HG03575 (cell line): ENCODE measurements around the gene RNU6-9.
"Not testable (repeated sequence)": the region's sequence is repeated elsewhere in the genome, so short reads cannot be mapped to it uniquely, and the experiment has no call there.

Source experiments
- ATAC-seq: cut with Tn5 transposase; IDR thresholded peaks from one replicate; pipeline ENCODE4 v1.9.1; 2021; ENCODE audit not compliant: unreplicated experiment, insufficient number of reproducible peaks, low FRiP score; ENCODE audit errors: extremely low read depth

Gene RNU6-9

DNA sequence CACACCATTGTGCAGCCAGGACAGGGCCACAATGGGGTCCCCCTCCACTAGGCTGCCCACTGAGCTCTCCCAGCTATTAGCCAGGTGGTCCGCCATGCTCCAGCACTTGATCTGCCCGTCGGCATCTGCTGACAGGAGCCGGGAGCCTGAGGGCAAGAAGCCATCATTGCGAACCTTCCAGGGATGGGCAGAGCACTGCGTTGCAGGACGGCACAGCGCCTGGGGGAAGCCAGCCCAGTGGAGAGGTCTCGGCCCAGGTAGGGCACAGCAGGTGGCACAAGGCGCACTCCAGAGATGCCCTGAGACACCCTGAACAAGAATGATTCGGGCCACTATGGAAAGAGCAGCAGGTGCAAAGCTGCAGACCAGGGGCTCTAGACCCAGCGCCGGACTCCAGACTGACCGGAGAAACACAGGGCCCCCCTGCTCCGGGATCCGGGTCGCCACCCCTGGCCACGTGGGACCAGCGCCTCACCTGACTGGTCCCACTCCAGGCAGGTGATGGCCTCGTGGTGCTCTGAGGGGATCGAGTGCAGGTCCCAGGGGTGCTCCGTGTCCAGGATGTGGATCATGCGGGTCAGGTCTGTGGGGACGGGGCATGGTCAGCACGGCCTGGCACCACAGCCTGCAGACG is 3.5 kb upstream of the RNU6-9 start:
- no peak for ATAC-seq

DNA sequence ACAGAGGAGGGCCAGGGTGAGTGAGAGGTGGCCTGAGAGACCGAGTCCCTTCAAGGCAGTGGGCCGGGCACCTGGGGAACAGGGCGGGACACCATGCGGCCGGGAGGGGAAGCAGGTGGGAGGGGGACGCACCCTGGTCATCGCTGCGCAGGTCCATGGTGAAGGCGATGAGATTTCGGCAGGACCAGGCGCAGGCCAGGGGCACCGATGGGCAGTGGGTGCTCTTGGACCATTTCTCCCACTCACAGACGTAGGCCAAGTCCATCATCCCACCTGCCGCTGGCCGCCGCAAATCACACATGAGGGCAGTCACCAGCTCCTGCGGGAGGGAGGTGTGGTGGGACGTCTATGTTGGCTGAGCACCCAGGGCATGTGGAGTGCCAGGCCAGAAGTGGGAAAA is 2.5 kb upstream of the RNU6-9 start:
- no peak for ATAC-seq

DNA sequence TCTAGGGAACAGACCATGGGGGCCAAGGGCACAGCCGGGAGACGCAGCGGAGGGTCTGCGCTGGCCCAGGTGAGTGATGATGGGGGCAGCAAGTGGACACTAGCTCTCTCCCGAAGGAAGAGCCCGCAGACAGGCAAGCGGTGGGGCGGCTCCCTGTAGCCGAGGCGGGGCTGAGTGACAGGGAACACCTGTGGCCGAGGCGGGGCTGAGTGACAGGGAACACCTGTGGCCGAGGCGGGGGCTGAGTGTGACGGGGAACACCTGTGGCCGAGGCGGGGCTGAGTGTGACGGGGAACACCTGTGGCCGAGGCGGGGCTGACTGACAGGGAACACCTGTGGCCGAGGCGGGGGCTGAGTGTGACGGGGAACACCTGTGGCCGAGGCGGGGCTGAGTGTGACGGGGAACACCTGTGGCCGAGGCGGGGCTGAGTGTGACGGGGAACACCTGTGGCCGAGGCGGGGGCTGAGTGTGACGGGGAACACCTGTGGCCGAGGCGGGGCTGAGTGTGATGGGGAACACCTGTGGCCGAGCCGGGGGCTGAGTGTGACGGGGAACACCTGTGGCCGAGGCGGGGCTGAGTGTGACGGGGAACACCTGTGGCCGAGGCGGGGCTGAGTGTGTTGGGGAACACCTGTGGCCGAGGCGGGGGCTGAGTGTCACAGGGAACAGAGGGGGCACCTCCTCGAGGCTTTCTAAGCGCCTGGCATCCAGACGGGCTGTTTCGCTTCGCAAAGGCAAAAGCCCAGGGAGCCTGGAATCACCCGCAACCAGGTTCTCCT is 1.7 kb upstream of the RNU6-9 start:
- ATAC-seq, result not testable (repeated sequence)

DNA sequence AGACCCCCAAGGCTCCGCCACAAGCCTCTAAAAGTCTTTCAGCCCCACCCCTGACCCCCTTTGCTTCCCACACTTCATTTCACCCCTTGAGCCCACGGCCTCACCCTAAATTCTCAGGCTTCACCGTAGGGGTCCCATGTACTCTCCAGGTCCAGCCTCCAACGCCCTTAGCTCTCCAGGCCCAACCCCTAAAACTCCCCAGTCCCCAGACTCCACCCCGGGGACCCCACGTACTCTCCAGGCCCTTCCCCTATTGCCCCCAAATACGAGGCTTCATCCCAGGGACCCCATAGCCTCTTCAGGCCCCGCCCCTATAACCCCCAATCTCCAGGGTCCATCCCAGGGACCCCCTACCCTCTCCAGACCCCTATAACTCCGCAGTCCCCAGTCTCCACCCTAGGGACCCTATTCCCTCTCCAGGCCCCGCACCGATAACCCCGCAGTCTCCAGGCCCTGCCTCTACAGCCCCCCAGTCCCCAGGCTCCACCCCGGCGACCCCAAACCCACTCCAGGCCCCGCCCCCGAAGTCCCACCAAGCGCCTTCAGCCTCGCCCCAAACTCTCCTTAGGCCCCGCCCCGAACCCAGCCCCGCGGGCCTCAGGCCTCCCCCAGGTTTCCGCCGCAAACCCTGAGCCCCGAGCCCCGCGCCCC is 916 bp upstream of the RNU6-9 start:
- ATAC-seq, result no peak

DNA sequence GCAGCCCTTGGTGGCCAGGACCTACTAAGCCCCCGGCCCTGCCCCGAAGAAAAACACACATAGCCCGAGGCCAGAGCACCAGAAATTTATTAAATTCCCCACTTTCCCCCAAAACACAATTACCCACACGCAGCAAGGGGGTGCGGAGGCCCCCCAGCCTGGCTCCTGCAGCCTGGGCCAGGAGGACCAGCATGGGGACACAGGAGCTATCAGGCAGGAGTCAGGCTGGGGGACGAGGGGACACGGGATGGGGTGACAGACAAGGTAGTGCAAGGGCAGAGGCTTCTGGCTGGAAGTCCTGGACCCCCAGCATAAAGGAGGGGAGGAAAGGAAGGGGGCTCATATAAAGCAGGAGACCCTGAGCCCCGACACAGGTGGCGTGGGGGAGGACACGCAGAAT is 3.1 kb downstream of the RNU6-9 start:
- no peak for ATAC-seq

DNA sequence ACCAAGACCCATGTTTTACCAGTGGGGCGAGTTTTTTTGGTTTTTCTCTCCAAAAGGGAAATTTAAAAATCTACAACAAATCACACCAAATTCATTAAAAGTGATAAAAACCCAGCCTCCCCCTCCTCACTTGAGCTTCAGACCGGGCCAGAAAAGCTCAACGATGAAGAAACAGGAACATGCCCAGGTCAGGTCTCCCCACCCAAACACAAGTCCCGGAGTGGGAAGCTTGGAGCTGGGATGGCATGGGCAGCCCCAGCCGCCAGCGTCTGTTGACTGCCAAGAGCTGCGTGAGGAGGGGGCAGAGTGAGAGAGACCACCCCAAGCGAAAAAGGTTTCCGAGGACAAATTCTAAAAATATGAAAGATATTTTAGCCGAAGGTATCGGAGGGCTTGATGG is 3.7 kb downstream of the RNU6-9 start:
- ATAC-seq, result no peak

DNA sequence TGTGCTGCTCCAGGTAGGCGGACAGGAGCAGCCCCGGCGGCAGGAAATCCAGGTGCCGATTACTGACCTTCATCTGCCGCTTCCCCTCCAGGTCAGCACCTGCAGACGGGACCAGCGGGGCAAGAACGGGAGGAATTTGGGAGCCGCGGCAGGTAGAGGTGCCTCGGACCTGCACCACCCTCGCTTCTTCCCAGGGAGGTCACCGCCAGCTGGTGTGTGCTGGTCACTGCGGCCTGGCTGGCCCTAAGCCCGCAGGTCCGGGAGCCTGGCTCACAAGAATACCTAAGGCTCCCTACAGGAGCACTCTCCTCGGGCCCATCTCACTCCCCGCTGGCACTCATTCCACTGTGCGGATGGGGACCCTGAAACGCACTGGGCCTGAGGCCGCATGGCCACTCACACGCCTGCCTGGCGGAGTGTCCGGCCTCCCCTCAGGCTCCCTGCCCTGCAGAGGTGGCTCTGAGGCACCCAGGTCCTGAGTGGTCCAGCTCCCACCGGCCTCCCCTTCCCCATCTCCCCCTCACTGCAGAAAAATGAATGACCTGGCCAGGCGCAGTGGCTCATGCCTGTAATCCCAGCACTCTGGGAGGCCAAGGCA is 4.3 kb downstream of the RNU6-9 start:
- no peak for ATAC-seq

DNA sequence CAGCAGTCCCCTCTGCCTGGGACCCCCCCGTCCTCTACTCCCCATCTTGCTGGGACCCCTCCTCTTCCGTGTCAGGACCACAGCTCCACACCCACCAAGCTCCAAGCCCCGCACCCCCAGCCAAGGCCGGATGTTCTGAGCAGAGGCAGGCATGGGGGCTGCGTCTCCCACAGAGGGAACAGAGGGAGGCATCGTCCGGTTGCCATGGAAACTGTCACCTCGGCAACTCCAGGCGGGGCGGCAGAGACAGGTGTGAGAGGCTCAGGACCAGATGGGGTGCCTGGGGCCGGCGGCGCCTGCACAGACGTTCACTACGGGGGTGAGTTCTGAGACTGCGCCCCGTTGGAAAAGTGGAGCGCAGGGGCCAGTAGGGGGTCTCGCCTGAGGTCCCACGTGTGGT is 5.4 kb downstream of the RNU6-9 start:
- ATAC-seq, result no peak

DNA sequence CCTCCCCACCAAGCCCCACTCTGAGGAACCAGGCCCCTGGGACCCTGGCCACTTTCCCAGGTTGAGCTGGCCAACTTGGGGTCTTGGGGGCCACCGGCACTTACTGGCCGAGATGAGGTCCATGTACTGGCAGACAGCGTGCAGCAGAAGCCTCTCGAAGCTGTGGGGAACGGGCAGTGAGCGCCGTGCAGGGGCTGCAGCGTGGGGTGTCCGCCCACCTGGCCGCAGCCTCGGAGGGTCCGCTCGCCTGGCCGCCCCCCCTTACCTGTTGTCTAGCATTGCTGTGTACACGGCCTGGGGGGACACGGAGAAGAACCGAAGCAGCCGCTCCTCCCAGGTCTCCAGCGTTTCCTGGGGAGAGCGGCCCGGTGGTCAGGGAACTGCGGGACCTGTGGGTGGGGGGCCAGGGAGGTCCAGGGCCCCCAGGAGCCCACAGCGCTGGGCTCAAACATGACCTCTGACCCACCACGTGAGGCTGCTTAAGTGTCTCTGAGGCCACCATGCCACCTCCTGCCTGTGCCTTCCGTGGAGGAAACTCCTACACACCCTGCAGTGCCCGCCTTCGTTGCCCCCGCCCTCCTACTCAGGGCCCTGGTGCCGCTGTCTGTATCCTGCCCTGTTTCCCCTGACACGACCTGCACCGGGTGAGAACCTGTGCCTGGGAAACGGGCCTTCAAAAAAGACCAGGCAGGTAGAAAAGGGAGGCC is 6.2 kb downstream of the RNU6-9 start:
- no peak for ATAC-seq

DNA sequence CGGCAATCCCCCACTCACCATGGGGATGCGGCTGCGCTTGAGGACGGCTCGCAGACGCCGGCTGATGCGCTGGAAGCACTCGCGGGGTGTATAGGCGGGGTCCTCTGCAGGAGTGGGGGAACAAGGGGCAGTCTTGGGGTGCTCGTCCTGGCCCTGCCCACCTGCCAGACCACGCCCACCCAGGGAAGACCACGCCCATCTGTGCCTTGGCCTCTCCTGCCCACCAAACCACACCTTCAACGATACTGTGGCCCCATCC is 6.7 kb downstream of the RNU6-9 start:
- ATAC-seq, result no peak

DNA sequence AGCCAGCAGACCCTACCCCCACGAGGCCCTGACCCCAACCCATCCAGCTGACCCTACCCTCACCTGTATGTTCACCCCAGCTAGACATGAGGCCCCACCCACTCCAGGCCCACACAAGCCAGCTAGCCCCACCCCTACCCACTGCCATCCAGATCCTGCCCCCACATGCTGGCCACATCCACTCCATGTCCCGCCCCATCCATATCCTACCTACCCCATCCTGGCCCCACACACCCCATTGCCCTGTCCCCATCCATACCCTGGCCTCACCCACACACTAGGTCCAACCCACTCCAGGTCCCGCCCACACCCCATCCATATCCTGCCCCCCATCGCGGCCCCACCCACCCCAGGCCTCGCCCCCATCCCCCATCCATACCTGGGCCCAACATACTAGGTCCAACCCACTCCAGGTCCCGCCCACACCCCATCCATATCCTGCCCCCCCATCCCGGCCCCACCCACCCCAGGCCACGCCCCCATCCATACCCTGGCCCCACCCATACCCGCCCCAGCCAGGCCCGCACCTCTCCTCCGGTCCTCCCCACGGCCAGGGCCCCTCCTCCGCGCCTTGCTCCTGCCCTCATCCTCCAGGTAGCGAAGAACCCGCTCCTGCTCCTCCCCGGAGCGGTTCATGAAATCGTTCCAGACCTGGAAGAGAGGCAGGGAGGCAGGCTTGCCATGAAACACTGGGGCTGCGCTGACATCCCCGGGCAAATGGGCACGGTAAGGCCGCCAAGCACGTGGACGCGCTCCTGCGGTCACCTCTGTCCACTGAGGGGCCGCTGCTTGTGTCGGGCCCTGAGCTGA is 7.2 kb downstream of the RNU6-9 start:
- no peak for ATAC-seq

DNA sequence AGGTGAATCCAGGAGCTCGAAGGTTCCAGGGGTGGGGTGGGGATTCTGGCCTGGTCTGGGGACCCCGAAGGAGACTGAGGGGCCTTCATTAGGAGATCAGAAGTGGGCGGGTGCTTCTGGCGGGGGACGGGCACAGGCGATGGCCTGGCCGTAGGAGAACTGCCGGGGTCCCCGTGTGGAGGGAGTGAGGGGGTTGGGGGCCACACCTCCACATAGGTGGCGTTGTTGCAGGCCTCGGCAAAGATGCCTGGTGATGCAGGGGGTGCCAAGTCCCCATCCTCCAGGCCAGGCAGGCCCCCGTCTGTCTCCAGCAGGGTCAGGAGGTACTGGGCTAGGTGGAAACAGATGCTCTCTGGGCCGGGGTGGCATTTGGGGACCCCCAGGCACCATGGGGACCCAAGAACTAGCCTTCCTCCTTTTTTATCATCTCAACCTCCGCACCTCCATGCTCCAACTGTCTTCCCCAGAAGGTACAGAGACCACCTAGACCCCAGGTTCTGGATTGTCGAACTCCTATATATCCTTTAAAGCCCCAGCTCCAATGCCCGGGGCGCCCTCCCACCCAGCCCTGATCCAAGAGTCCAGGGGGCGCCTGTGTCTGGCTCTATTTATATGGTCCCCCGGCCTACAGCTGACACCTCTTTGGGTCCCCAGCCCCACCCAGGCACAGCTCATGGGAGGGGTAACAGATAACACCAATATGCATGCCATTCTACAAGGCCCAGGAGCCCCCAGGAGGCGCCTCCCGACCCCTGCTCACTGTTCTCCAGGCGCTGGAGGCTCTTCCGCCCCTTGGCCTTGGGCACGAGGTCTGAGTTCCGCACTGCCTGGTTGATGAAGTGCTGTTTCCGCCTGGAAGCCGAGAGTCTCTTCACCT is 8.2 kb downstream of the RNU6-9 start:
- no peak for ATAC-seq

DNA sequence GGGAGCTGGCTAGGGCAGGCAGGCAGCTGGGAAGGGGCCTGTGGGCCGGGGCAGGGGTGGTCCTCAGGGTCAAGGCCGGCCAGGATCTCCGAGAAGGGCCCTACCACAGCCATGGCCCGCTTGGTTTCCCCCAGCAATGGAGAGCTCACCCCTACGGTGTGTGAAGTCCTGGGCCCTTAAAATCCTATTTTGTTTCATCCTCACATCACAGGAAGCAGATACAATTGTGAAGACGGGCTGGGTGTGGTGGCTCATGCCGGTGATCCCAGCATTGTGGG is 8.7 kb downstream of the RNU6-9 start:
- ATAC-seq, result no peak

DNA sequence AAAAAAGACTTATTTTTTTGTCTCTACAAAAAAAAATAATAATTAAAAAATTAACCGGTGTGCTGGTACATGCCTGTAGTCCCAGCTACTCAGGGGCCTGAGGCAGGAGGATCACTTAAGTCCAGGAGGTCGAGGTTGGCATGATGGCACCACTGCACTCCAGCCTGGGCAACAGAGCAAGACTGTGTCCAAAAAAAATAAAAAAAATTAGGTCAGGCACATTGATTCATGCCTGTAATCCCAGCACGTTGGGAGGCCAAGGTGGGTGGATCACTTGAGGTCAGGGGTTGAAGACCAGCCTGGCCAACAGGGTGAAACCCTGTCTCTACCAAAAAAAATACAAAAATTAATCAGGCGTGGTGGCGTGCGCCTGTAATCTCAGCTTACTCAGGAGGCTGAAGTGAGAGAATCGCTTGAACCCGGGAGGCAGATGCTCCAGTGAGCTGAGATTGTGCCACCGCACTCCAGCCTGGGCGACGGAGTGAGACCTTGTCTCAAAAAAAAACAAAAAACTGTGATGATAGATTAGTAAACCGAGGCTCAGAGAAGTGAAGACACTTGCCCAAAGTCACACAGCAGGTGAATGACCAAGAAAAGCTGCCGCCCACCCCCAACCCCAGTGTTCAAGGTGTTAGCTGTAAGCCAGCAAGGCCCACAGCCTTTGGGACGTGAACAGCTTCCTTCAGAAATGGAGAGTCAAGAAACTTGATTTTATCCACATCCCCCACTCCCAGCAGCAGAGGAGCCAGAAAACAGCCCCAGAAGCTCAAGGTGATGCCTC is 9.4 kb downstream of the RNU6-9 start:
- ATAC-seq, result no peak

DNA sequence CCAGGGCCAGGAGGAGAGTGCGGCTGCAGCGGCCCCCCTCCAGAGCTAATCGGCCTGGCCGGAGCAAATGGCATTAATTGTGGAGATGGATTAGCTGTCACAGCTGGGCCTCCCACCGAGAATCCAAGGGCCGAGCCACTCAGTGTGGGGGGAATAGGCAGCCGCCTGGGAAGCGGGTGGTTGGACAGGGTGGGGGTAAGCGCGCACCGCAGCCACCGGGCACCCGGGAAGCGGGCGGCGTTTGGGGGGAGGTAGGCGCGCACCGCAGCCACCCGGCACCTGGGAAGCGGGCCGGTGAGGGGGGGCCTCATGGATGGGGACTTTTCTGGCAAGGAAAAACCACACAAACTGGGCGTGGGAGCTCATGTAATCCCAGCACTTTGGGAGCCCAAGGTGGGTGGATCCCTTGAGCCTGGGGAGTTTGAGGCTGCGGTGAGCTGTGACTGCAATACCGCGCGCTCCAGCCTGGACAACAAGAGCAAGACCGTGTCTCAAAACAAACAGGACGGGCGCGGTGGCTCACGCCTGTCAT is 10.0 kb downstream of the RNU6-9 start:
- no peak for ATAC-seq

DNA sequence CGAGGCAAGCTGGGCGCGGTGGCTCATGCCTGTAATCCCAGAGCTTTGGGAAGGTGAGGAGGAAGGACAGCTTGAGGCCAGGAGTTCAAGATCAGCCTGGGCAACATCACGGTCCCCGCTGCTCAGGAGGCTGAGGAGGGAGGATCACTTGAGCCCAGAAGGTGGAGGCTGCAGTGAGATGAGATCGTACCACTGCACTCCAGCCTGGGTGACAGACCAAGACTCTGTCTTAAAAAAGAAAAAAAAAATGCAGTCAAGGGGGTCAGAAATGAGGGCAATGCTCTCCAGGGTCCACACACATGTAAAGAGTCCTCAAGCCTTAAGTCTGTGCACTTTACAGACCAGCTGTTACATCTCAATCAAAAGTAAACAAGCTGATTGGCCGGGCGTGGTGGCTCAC is 11.3 kb downstream of the RNU6-9 start:
- no peak for ATAC-seq

DNA sequence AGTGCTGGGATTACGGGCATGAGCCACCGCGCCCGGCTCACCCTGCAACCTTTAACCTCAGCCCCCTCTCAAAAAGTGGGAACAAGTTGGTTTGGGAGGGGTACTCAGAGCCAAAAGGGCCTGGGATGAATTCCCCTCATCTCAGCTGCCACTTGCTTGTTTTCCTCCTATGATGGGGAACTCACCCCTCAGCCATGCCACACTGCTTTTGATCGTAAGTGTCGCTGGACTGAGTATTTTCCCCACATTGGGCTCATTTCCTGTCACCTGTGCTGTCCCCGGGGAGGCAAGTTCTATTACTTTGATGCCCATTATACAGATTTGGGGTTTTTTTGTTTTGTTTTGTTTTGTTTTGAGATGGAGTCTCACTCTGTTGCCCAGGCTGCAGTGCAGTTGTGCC is 13.2 kb downstream of the RNU6-9 start:
- no peak for ATAC-seq
